ENCODE data around the gene FNDC3A.
"Not testable (repeated sequence)": the region's sequence is repeated elsewhere in the genome, so short reads cannot be mapped to it uniquely, and the experiment has no call there.

The FNDC3A gene

DNA sequence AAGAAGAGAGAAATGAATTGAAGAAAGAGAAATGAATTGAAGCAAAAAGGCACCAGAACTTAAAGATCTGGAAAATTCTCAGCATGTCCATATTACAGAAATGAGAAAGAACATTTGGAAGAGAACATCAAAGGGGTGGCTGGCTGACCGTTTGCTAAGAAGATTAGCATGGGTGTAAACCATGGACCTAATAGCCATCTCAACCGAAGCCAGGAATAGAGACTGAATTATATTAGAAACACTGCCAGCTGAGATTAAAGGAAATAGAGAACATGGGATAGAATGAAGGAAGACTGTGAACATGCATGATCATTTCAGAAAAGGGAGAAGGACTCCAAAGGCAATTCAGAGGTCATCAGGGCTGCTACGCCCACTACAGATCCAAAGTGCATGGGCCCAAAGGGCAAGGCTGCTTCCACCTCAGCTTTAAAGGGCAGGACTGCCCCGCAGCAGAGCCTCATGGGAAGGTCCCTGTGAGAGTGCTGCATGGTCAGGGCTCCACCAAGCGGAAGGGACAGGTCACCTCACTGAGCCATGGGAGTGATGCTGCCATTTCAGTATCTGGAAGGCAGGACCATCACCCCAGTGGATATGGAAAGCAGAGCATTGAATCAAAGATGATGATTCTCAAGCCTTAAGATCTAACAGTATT, 23.1 kb downstream of the FNDC3A start:
- Histone ChIP-seq H3K27ac (ENCODE audit: low read depth, low read length) (no peak overlapping the region), H3K9me3 (ENCODE audit: control insufficient read depth in 5 of 5, low read length in 5 of 5) (peaks cover 2 to 16% (median 9%) of the 10 kb centered on the region in 5 donors), H3K27me3 (ENCODE audit: control insufficient read depth in 5 of 5, insufficient read depth in 4 of 5, low read length in 5 of 5) (no peaks in the 10 kb centered on the region), H3K36me3 (ENCODE audit: control insufficient read depth in 5 of 5, insufficient read depth in 5 of 5, low read length in 5 of 5) (peaks cover 0 to 4% (median 0%) of the 10 kb centered on the region in 5 donors), H3K4me1 (ENCODE audit: control insufficient read depth in 5 of 5, insufficient read depth in 5 of 5, low read length in 5 of 5) (no peaks in the 10 kb centered on the region), H3K9ac (ENCODE audit: low read length in 5 of 5) (no peak overlapping the region), H3K4me3 (ENCODE audit: low read depth in 1 of 5, low read length in 5 of 5) (no peak overlapping the region)

- peaks cover 0 to 4% (median 0%) of the 10 kb centered on the region in 5 donors for H3K36me3 ChIP-seq (ENCODE audit: control insufficient read depth in 5 of 5, insufficient read depth in 5 of 5, low read length in 5 of 5)
- H3K9ac ChIP-seq (ENCODE audit: low read length in 5 of 5) = no peak overlapping the region
- no peaks in the 10 kb centered on the region for H3K27me3 ChIP-seq (ENCODE audit: control insufficient read depth in 5 of 5, insufficient read depth in 4 of 5, low read length in 5 of 5)
- H3K27ac ChIP-seq (ENCODE audit: low read depth, low read length) = no peak overlapping the region
- H3K9me3 ChIP-seq (ENCODE audit: control insufficient read depth in 5 of 5, low read length in 5 of 5) = peaks cover 2 to 16% (median 9%) of the 10 kb centered on the region in 5 donors
- no peaks in the 10 kb centered on the region for H3K4me1 ChIP-seq (ENCODE audit: control insufficient read depth in 5 of 5, insufficient read depth in 5 of 5, low read length in 5 of 5)
- no peak overlapping the region for H3K4me3 ChIP-seq (ENCODE audit: low read depth in 1 of 5, low read length in 5 of 5)
These were observed 24.5 kb downstream of the FNDC3A start for GRCh38 chr13:49000247-49000646.

- not testable (repeated sequence) for H3K27ac ChIP-seq (ENCODE audit: low read depth, low read length); H3K4me1 ChIP-seq (ENCODE audit: control insufficient read depth in 5 of 5, insufficient read depth in 5 of 5, low read length in 5 of 5); H3K27me3 ChIP-seq (ENCODE audit: control insufficient read depth in 5 of 5, insufficient read depth in 4 of 5, low read length in 5 of 5); H3K36me3 ChIP-seq (ENCODE audit: control insufficient read depth in 5 of 5, insufficient read depth in 5 of 5, low read length in 5 of 5); H3K9ac ChIP-seq (ENCODE audit: low read length in 5 of 5); H3K4me3 ChIP-seq (ENCODE audit: low read depth in 1 of 5, low read length in 5 of 5); H3K9me3 ChIP-seq (ENCODE audit: control insufficient read depth in 5 of 5, low read length in 5 of 5)
These were observed 43.4 kb downstream of the FNDC3A start for GRCh38 chr13:49018986-49019635.

DNA sequence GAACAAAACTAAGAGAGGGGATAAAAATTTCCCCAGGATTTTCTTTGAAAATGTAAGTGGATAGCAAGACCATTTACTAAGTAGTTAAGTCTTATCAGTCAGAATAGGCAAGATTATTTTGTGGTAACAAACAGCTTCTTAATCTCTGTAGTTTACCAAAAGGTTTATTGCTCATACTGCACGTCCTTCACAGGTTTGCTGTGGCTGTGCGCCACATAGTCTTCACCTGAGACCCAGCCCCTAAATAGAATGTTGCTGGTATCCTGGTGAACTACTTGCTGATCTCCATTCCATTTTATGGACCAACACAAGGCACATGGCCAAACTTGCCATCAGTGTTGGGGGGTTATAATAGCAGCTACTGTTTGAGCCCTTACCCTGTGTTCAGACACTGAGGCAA, 44.6 kb downstream of the FNDC3A start:
- Histone ChIP-seq H3K4me3 (ENCODE audit: low read depth in 1 of 5, low read length in 5 of 5) (no peak overlapping the region), H3K4me1 (ENCODE audit: control insufficient read depth in 5 of 5, insufficient read depth in 5 of 5, low read length in 5 of 5) (no peaks in the 10 kb centered on the region), H3K36me3 (ENCODE audit: control insufficient read depth in 5 of 5, insufficient read depth in 5 of 5, low read length in 5 of 5) (no peaks in the 10 kb centered on the region), H3K27ac (ENCODE audit: low read depth, low read length) (no peak overlapping the region), H3K9me3 (ENCODE audit: control insufficient read depth in 5 of 5, low read length in 5 of 5) (peaks cover 0 to 4% (median 0%) of the 10 kb centered on the region in 5 donors), H3K9ac (ENCODE audit: low read length in 5 of 5) (no peak overlapping the region), H3K27me3 (ENCODE audit: control insufficient read depth in 5 of 5, insufficient read depth in 4 of 5, low read length in 5 of 5) (no peaks in the 10 kb centered on the region)

DNA sequence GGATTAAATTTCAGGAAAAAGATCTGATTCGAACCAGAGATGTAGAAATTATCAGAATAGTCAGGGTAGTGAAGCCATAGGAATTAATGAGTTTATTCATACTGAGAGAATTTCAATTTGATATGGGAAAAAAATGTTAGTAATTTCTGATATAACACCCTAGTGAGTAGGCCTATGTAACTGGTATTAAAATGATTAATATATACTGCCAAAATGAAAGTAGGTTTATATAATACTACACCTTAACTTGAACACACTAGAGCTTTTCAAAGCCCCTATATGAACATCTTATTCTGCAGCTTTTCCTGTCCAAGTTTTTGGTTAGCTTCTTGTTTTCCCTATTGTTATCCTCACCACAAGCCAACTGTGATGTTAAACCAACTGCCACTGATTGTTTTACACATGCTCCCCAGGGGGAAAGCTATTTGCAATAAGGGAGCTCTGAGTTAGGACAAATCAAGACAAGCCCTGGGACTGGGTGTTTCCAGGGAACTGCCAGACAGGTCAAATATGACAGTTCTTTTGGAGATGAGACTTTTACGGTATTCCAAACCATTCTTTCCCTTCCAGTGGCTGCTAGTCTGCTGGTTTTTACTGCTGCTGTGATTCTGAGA, 45.3 kb downstream of the FNDC3A start:
- Histone ChIP-seq H3K4me3 (ENCODE audit: low read depth in 1 of 5, low read length in 5 of 5) (no peak overlapping the region), H3K27me3 (ENCODE audit: control insufficient read depth in 5 of 5, insufficient read depth in 4 of 5, low read length in 5 of 5) (no peaks in the 10 kb centered on the region), H3K9me3 (ENCODE audit: control insufficient read depth in 5 of 5, low read length in 5 of 5) (peaks cover 0 to 4% (median 0%) of the 10 kb centered on the region in 5 donors), H3K36me3 (ENCODE audit: control insufficient read depth in 5 of 5, insufficient read depth in 5 of 5, low read length in 5 of 5) (no peaks in the 10 kb centered on the region), H3K9ac (ENCODE audit: low read length in 5 of 5) (no peak overlapping the region), H3K4me1 (ENCODE audit: control insufficient read depth in 5 of 5, insufficient read depth in 5 of 5, low read length in 5 of 5) (no peaks in the 10 kb centered on the region), H3K27ac (ENCODE audit: low read depth, low read length) (no peak overlapping the region)

GRCh38 chr13:49021953-49022352, 46.2 kb downstream of the FNDC3A start:
- H3K4me3 ChIP-seq (ENCODE audit: low read depth in 1 of 5, low read length in 5 of 5) = no peak overlapping the region
- H3K9me3 ChIP-seq (ENCODE audit: control insufficient read depth in 5 of 5, low read length in 5 of 5) = peaks cover 0 to 4% (median 0%) of the 10 kb centered on the region in 5 donors
- H3K4me1 ChIP-seq (ENCODE audit: control insufficient read depth in 5 of 5, insufficient read depth in 5 of 5, low read length in 5 of 5) = no peaks in the 10 kb centered on the region
- no peak overlapping the region for H3K27ac ChIP-seq (ENCODE audit: low read depth, low read length)
- no peaks in the 10 kb centered on the region for H3K36me3 ChIP-seq (ENCODE audit: control insufficient read depth in 5 of 5, insufficient read depth in 5 of 5, low read length in 5 of 5)
- no peak overlapping the region for H3K9ac ChIP-seq (ENCODE audit: low read length in 5 of 5)
- H3K27me3 ChIP-seq (ENCODE audit: control insufficient read depth in 5 of 5, insufficient read depth in 4 of 5, low read length in 5 of 5) = no peaks in the 10 kb centered on the region

DNA sequence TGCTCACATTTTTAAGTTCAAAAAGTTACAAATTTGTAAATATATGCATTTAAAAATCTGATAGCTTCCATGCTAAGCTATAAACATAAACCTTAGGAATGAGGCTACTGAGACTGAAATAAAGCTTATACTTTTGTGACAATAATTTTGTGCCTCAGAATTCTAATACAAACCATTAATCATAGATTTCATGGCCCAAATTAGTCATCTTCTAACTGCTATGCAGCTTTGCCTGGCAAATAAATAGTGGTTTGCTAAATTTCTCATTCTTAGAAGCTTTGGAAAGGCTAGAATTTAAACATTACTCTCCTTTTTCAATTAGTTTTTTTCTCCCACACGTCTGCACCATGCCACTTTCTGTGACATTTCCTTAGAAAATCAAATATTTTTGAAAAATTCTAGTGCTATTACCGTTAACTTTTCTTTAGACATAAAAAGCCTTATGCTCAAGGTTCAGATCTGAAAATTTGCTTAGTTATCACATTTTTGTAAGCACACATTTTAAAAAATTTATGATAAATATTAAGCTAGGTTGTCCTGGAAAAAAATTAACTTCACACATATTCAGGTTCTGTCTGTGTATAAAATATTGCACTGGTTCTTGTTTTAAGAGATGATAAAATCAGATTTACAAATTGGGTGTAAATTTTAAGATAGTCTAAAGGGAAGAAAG, 46.9 kb downstream of the FNDC3A start:
- H3K9ac ChIP-seq (ENCODE audit: low read length in 5 of 5) = no peak overlapping the region
- no peak overlapping the region for H3K4me3 ChIP-seq (ENCODE audit: low read depth in 1 of 5, low read length in 5 of 5)
- H3K27me3 ChIP-seq (ENCODE audit: control insufficient read depth in 5 of 5, insufficient read depth in 4 of 5, low read length in 5 of 5) = no peaks in the 10 kb centered on the region
- H3K36me3 ChIP-seq (ENCODE audit: control insufficient read depth in 5 of 5, insufficient read depth in 5 of 5, low read length in 5 of 5) = no peaks in the 10 kb centered on the region
- H3K27ac ChIP-seq (ENCODE audit: low read depth, low read length) = no peak overlapping the region
- peaks cover 0 to 4% (median 0%) of the 10 kb centered on the region in 5 donors for H3K9me3 ChIP-seq (ENCODE audit: control insufficient read depth in 5 of 5, low read length in 5 of 5)
- H3K4me1 ChIP-seq (ENCODE audit: control insufficient read depth in 5 of 5, insufficient read depth in 5 of 5, low read length in 5 of 5) = no peaks in the 10 kb centered on the region

DNA sequence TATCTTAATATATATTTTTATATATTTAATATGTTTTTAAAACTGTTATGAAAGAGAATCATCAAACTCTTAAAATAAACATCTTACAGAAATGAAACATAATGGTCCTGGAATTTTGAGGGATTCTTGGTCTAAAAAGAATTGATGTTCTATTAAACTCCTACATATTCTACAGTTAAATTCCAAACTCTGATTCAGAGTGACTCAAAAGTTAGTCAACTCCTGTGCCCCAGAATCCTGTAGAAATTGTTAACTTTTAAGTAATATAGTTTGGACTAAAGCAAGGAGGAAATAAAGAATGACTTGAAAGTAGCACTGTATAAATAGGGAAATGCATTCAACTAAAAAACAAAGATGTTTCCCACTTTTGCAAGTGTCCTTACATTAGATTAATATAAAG, 47.7 kb downstream of the FNDC3A start:
- no peak overlapping the region for H3K9ac ChIP-seq (ENCODE audit: low read length in 5 of 5)
- no peak overlapping the region for H3K4me3 ChIP-seq (ENCODE audit: low read depth in 1 of 5, low read length in 5 of 5)
- no peak overlapping the region for H3K27ac ChIP-seq (ENCODE audit: low read depth, low read length)

GRCh38 chr13:49026851-49027250, 51.1 kb downstream of the FNDC3A start:
- Histone ChIP-seq H3K4me3 (ENCODE audit: low read depth in 1 of 5, low read length in 5 of 5) (no peak overlapping the region), H3K36me3 (ENCODE audit: control insufficient read depth in 5 of 5, insufficient read depth in 5 of 5, low read length in 5 of 5) (peaks cover 0 to 3% (median 0%) of the 10 kb centered on the region in 5 donors), H3K27me3 (ENCODE audit: control insufficient read depth in 5 of 5, insufficient read depth in 4 of 5, low read length in 5 of 5) (no peaks in the 10 kb centered on the region), H3K9ac (ENCODE audit: low read length in 5 of 5) (no peak overlapping the region), H3K27ac (ENCODE audit: low read depth, low read length) (no peak overlapping the region), H3K4me1 (ENCODE audit: control insufficient read depth in 5 of 5, insufficient read depth in 5 of 5, low read length in 5 of 5) (no peaks in the 10 kb centered on the region), H3K9me3 (ENCODE audit: control insufficient read depth in 5 of 5, low read length in 5 of 5) (peaks cover 0 to 4% (median 0%) of the 10 kb centered on the region in 5 donors)

More for the DNA sequence above, 47.7 kb downstream of the FNDC3A start:
- peaks cover 0 to 4% (median 0%) of the 10 kb centered on the region in 5 donors for H3K9me3 ChIP-seq (ENCODE audit: control insufficient read depth in 5 of 5, low read length in 5 of 5)
- no peaks in the 10 kb centered on the region for H3K36me3 ChIP-seq (ENCODE audit: control insufficient read depth in 5 of 5, insufficient read depth in 5 of 5, low read length in 5 of 5)
- no peaks in the 10 kb centered on the region for H3K27me3 ChIP-seq (ENCODE audit: control insufficient read depth in 5 of 5, insufficient read depth in 4 of 5, low read length in 5 of 5)
- H3K4me1 ChIP-seq (ENCODE audit: control insufficient read depth in 5 of 5, insufficient read depth in 5 of 5, low read length in 5 of 5) = no peaks in the 10 kb centered on the region

DNA sequence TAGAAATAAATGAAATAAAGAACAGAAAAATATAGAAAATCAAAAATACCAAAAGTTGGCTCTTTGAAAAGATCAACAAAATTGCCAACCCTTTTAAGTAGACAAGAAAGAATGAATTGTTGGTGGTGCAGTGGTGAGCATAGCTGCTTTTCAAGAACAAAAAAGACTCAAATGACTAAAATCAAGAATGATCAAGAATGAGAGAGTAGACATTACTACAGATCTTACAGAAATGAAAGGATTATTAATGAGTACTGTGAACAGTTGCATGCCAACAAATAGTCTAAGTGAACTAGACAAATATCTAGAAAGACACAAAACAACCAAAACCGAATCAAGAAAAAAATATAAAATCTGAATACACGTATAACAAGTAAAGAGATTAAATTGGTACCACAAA, 53.9 kb downstream of the FNDC3A start:
- Histone ChIP-seq H3K27ac (ENCODE audit: low read depth, low read length) (no peak overlapping the region), H3K36me3 (ENCODE audit: control insufficient read depth in 5 of 5, insufficient read depth in 5 of 5, low read length in 5 of 5) (peaks cover 0 to 3% (median 0%) of the 10 kb centered on the region in 5 donors)

More for the DNA sequence above, 53.9 kb downstream of the FNDC3A start:
- Histone ChIP-seq H3K9ac (ENCODE audit: low read length in 5 of 5) (no peak overlapping the region), H3K4me1 (ENCODE audit: control insufficient read depth in 5 of 5, insufficient read depth in 5 of 5, low read length in 5 of 5) (no peaks in the 10 kb centered on the region), H3K9me3 (ENCODE audit: control insufficient read depth in 5 of 5, low read length in 5 of 5) (no peaks in the 10 kb centered on the region), H3K27me3 (ENCODE audit: control insufficient read depth in 5 of 5, insufficient read depth in 4 of 5, low read length in 5 of 5) (no peaks in the 10 kb centered on the region), H3K4me3 (ENCODE audit: low read depth in 1 of 5, low read length in 5 of 5) (no peak overlapping the region)

Data from subcutaneous abdominal adipose tissue (tissue), 5 donors.